Measurements from ENCODE around the gene FAM171A1.

FAM171A1 gene

GRCh38 chr10:15197276-15197675, 173.8 kb downstream of the FAM171A1 start:
- H3K9ac ChIP-seq (ENCODE audit: low read length) = no peak overlapping the region
- H3K36me3 ChIP-seq (ENCODE audit: control insufficient read depth, insufficient read depth, low read length, severe bottlenecking) = no peaks in the 10 kb centered on the region
- H3K4me1 ChIP-seq (ENCODE audit: control insufficient read depth, insufficient read depth, low read length) = peaks cover 51% of the 10 kb centered on the region
- H3K4me3 ChIP-seq (ENCODE audit: low read length) = no peak overlapping the region
- H3K9me3 ChIP-seq (ENCODE audit: control insufficient read depth, low read length) = no peaks in the 10 kb centered on the region
- DNase-seq (ENCODE audit: low read depth) = peak; percentile 14
- H3K27me3 ChIP-seq (replicated peaks; ENCODE audit: control insufficient read depth, insufficient read depth, low read length) = no peaks in the 10 kb centered on the region

GRCh38 chr10:15196021-15196834, 174.9 kb downstream of the FAM171A1 start:
- Histone ChIP-seq H3K4me3 (ENCODE audit: low read length) (no peak overlapping the region), H3K9me3 (ENCODE audit: control insufficient read depth, low read length) (no peaks in the 10 kb centered on the region)
- no peak for DNase-seq (ENCODE audit: low read depth)

GRCh38 chr10:15189133-15189885, 181.8 kb downstream of the FAM171A1 start:
- Histone ChIP-seq H3K4me3 (ENCODE audit: low read length) (no peak overlapping the region), H3K9ac (ENCODE audit: low read length) (peak overlapping the region; percentile 21)
- no peak for DNase-seq (ENCODE audit: low read depth)

More at GRCh38 chr10:15196021-15196834, 174.9 kb downstream of the FAM171A1 start:
- Histone ChIP-seq H3K4me1 (ENCODE audit: control insufficient read depth, insufficient read depth, low read length) (peaks cover 43% of the 10 kb centered on the region), H3K27me3 (replicated peaks; ENCODE audit: control insufficient read depth, insufficient read depth, low read length) (no peaks in the 10 kb centered on the region), H3K9ac (ENCODE audit: low read length) (no peak overlapping the region), H3K36me3 (ENCODE audit: control insufficient read depth, insufficient read depth, low read length, severe bottlenecking) (no peaks in the 10 kb centered on the region)

GRCh38 chr10:15188603-15189002, 182.5 kb downstream of the FAM171A1 start:
- no peaks in the 10 kb centered on the region for H3K9me3 ChIP-seq (ENCODE audit: control insufficient read depth, low read length)
- H3K9ac ChIP-seq (ENCODE audit: low read length) = no peak overlapping the region
- no peaks in the 10 kb centered on the region for H3K36me3 ChIP-seq (ENCODE audit: control insufficient read depth, insufficient read depth, low read length, severe bottlenecking)
- H3K27me3 ChIP-seq (replicated peaks; ENCODE audit: control insufficient read depth, insufficient read depth, low read length) = no peaks in the 10 kb centered on the region
- no peak overlapping the region for H3K4me3 ChIP-seq (ENCODE audit: low read length)
- H3K4me1 ChIP-seq (ENCODE audit: control insufficient read depth, insufficient read depth, low read length) = peaks cover 19% of the 10 kb centered on the region
- DNase-seq (ENCODE audit: low read depth) = no peak

More at GRCh38 chr10:15189133-15189885, 181.8 kb downstream of the FAM171A1 start:
- peaks cover 19% of the 10 kb centered on the region for H3K4me1 ChIP-seq (ENCODE audit: control insufficient read depth, insufficient read depth, low read length)
- H3K27me3 ChIP-seq (replicated peaks; ENCODE audit: control insufficient read depth, insufficient read depth, low read length) = no peaks in the 10 kb centered on the region
- H3K36me3 ChIP-seq (ENCODE audit: control insufficient read depth, insufficient read depth, low read length, severe bottlenecking) = no peaks in the 10 kb centered on the region
- no peaks in the 10 kb centered on the region for H3K9me3 ChIP-seq (ENCODE audit: control insufficient read depth, low read length)

GRCh38 chr10:15183689-15184481, 187.2 kb downstream of the FAM171A1 start:
- no peaks in the 10 kb centered on the region for H3K36me3 ChIP-seq (ENCODE audit: control insufficient read depth, insufficient read depth, low read length, severe bottlenecking)
- no peak for DNase-seq (ENCODE audit: low read depth)
- H3K4me3 ChIP-seq (ENCODE audit: low read length) = peak overlapping the region; percentile 61
- H3K9ac ChIP-seq (ENCODE audit: low read length) = peak overlapping the region; percentile 48
- H3K9me3 ChIP-seq (ENCODE audit: control insufficient read depth, low read length) = no peaks in the 10 kb centered on the region
- no peaks in the 10 kb centered on the region for H3K27me3 ChIP-seq (replicated peaks; ENCODE audit: control insufficient read depth, insufficient read depth, low read length)
- H3K4me1 ChIP-seq (ENCODE audit: control insufficient read depth, insufficient read depth, low read length) = peaks cover 34% of the 10 kb centered on the region

GRCh38 chr10:15182540-15183207, 188.4 kb downstream of the FAM171A1 start:
- peak overlapping the region; percentile 49 for H3K9ac ChIP-seq (ENCODE audit: low read length)
- H3K36me3 ChIP-seq (ENCODE audit: control insufficient read depth, insufficient read depth, low read length, severe bottlenecking) = no peaks in the 10 kb centered on the region
- H3K9me3 ChIP-seq (ENCODE audit: control insufficient read depth, low read length) = no peaks in the 10 kb centered on the region
- H3K27me3 ChIP-seq (replicated peaks; ENCODE audit: control insufficient read depth, insufficient read depth, low read length) = no peaks in the 10 kb centered on the region
- DNase-seq (ENCODE audit: low read depth) = peak; percentile 46
- H3K4me1 ChIP-seq (ENCODE audit: control insufficient read depth, insufficient read depth, low read length) = peaks cover 34% of the 10 kb centered on the region
- H3K4me3 ChIP-seq (ENCODE audit: low read length) = peak overlapping the region; percentile 61

- DNase-seq (ENCODE audit: low read depth) = no peak
- Histone ChIP-seq H3K27me3 (replicated peaks; ENCODE audit: control insufficient read depth, insufficient read depth, low read length) (no peaks in the 10 kb centered on the region), H3K9me3 (ENCODE audit: control insufficient read depth, low read length) (no peaks in the 10 kb centered on the region), H3K4me1 (ENCODE audit: control insufficient read depth, insufficient read depth, low read length) (peaks cover 34% of the 10 kb centered on the region), H3K4me3 (ENCODE audit: low read length) (peak overlapping the region; percentile 16), H3K36me3 (ENCODE audit: control insufficient read depth, insufficient read depth, low read length, severe bottlenecking) (no peaks in the 10 kb centered on the region), H3K9ac (ENCODE audit: low read length) (no peak overlapping the region)
These were observed 189.4 kb downstream of the FAM171A1 start for GRCh38 chr10:15181576-15182156.

GRCh38 chr10:15180736-15181135, 190.4 kb downstream of the FAM171A1 start:
- H3K4me3 ChIP-seq (ENCODE audit: low read length) = peak overlapping the region; percentile 16
- H3K36me3 ChIP-seq (ENCODE audit: control insufficient read depth, insufficient read depth, low read length, severe bottlenecking) = no peaks in the 10 kb centered on the region
- H3K27me3 ChIP-seq (replicated peaks; ENCODE audit: control insufficient read depth, insufficient read depth, low read length) = no peaks in the 10 kb centered on the region
- no peaks in the 10 kb centered on the region for H3K9me3 ChIP-seq (ENCODE audit: control insufficient read depth, low read length)
- H3K9ac ChIP-seq (ENCODE audit: low read length) = peak overlapping the region; percentile 67
- peaks cover 34% of the 10 kb centered on the region for H3K4me1 ChIP-seq (ENCODE audit: control insufficient read depth, insufficient read depth, low read length)
- DNase-seq (ENCODE audit: low read depth) = peak; percentile 43

- H3K4me3 ChIP-seq (ENCODE audit: low read length) = no peak overlapping the region
- peaks cover 13% of the 10 kb centered on the region for H3K4me1 ChIP-seq (ENCODE audit: control insufficient read depth, insufficient read depth, low read length)
- no peak for DNase-seq (ENCODE audit: low read depth)
- no peaks in the 10 kb centered on the region for H3K27me3 ChIP-seq (replicated peaks; ENCODE audit: control insufficient read depth, insufficient read depth, low read length)
- no peaks in the 10 kb centered on the region for H3K9me3 ChIP-seq (ENCODE audit: control insufficient read depth, low read length)
- H3K9ac ChIP-seq (ENCODE audit: low read length) = no peak overlapping the region
- H3K36me3 ChIP-seq (ENCODE audit: control insufficient read depth, insufficient read depth, low read length, severe bottlenecking) = no peaks in the 10 kb centered on the region
These were observed 194.8 kb downstream of the FAM171A1 start for GRCh38 chr10:15176269-15176668.

GRCh38 chr10:15175587-15175986, 195.5 kb downstream of the FAM171A1 start:
- no peaks in the 10 kb centered on the region for H3K9me3 ChIP-seq (ENCODE audit: control insufficient read depth, low read length)
- no peak overlapping the region for H3K9ac ChIP-seq (ENCODE audit: low read length)
- no peak for DNase-seq (ENCODE audit: low read depth)
- no peaks in the 10 kb centered on the region for H3K36me3 ChIP-seq (ENCODE audit: control insufficient read depth, insufficient read depth, low read length, severe bottlenecking)
- H3K4me3 ChIP-seq (ENCODE audit: low read length) = no peak overlapping the region
- H3K4me1 ChIP-seq (ENCODE audit: control insufficient read depth, insufficient read depth, low read length) = peaks cover 7% of the 10 kb centered on the region
- no peaks in the 10 kb centered on the region for H3K27me3 ChIP-seq (replicated peaks; ENCODE audit: control insufficient read depth, insufficient read depth, low read length)
